GM18505 (cell line): ENCODE results near the gene ADAMTS9.

ENCODE experiments used
- ATAC-seq: cut with Tn5 transposase; IDR thresholded peaks from one replicate; pipeline ENCODE4 v1.9.1; 2021; ENCODE audit not compliant: unreplicated experiment
- POLR2A ChIP-seq: IDR thresholded peaks from 4 replicates; pipeline ENCODE4 v1.6.1; 2011; ENCODE audit warnings: borderline replicate concordance; ENCODE audit not compliant: insufficient read depth, insufficient read length; ENCODE audit errors: extremely low read depth

ADAMTS9 gene

GRCh38 chr3:64705946-64706345 lies 18.1 kb upstream of the ADAMTS9 start:
- no peak for TF ChIP-seq POLR2A
- ATAC-seq: no peak

- no peak for TF ChIP-seq POLR2A
- ATAC-seq: no peak
Observed at GRCh38 chr3:64696896-64697295, 9.1 kb upstream of the ADAMTS9 start.

GRCh38 chr3:64694114-64694513 lies 6.3 kb upstream of the ADAMTS9 start:
- no peak for TF ChIP-seq POLR2A
- ATAC-seq: no peak

- no peak for TF ChIP-seq POLR2A
Observed at GRCh38 chr3:64693031-64693430, 5.2 kb upstream of the ADAMTS9 start.

GRCh38 chr3:64691051-64691450 lies 3.3 kb upstream of the ADAMTS9 start:
- ATAC-seq: no peak
- no peak for TF ChIP-seq POLR2A

More at GRCh38 chr3:64693031-64693430, 5.2 kb upstream of the ADAMTS9 start:
- ATAC-seq: no peak

- ATAC-seq: no peak
- no peak for TF ChIP-seq POLR2A
Observed at GRCh38 chr3:64687086-64687780, 567 bp downstream of the ADAMTS9 start.

GRCh38 chr3:64686446-64686908 lies 1.3 kb downstream of the ADAMTS9 start:
- no peak for ATAC-seq
- TF ChIP-seq POLR2A: no peak

GRCh38 chr3:64685800-64686445 lies 1.9 kb downstream of the ADAMTS9 start:
- ATAC-seq: no peak
- TF ChIP-seq POLR2A: no peak

GRCh38 chr3:64685331-64685799 lies 2.4 kb downstream of the ADAMTS9 start:
- ATAC-seq: no peak
- TF ChIP-seq POLR2A: no peak

- ATAC-seq: no peak
- no peak for TF ChIP-seq POLR2A
Observed at GRCh38 chr3:64684715-64685261, 3.0 kb downstream of the ADAMTS9 start.

GRCh38 chr3:64681827-64682226 lies 6.0 kb downstream of the ADAMTS9 start:
- no peak for TF ChIP-seq POLR2A
- ATAC-seq: no peak

GRCh38 chr3:64681015-64681414 lies 6.8 kb downstream of the ADAMTS9 start:
- no peak for ATAC-seq
- TF ChIP-seq POLR2A: no peak

GRCh38 chr3:64680334-64680733 lies 7.5 kb downstream of the ADAMTS9 start:
- no peak for ATAC-seq
- TF ChIP-seq POLR2A: no peak
